ENCODE data around the gene TMEM135. TPM values are rescaled to one million over a fixed set of nuclear protein-coding genes. Genes with fewer than 3 reads are reported as not detected.

Gene TMEM135
- total RNA-seq, 4 donors from 2014 or later, result 19.0 to 38.5 (median 29.5) TPM

DNA sequence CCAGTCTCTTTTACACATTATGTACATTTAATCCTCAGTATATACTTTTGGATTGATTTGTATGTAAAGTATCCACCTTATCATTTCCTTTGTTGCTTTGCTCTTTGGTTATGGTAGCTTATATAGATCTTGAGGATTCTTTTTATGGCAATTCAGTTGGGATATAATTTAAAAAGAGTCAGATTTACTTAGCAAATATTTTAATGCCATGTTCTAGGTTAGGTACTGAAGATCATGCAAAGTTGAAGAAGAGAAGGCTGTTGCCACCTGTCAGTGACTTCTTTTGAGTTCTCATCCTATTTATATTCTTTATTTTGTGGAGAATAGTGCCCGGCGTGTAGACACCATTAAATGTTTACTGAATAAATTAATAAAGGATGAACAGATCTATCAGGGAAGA, 279.7 kb downstream of the TMEM135 start:
- intact Hi-C loops (cut with DNase I; ENCODE audit: low total_unique reads), result no loop called here
- Histone ChIP-seq H3K4me1 (no peaks in the 10 kb centered on the region), H3K27me3 (no peaks in the 10 kb centered on the region), H3K9me3 (no peaks in the 10 kb centered on the region), H3K4me3 (no peak overlapping the region), H3K27ac (no peak overlapping the region), H3K36me3 (no peaks in the 10 kb centered on the region)
- no peak for TF ChIP-seq POLR2A (IDR thresholded peaks at IDR 0.05)
- TF ChIP-seq, protein P1, sequence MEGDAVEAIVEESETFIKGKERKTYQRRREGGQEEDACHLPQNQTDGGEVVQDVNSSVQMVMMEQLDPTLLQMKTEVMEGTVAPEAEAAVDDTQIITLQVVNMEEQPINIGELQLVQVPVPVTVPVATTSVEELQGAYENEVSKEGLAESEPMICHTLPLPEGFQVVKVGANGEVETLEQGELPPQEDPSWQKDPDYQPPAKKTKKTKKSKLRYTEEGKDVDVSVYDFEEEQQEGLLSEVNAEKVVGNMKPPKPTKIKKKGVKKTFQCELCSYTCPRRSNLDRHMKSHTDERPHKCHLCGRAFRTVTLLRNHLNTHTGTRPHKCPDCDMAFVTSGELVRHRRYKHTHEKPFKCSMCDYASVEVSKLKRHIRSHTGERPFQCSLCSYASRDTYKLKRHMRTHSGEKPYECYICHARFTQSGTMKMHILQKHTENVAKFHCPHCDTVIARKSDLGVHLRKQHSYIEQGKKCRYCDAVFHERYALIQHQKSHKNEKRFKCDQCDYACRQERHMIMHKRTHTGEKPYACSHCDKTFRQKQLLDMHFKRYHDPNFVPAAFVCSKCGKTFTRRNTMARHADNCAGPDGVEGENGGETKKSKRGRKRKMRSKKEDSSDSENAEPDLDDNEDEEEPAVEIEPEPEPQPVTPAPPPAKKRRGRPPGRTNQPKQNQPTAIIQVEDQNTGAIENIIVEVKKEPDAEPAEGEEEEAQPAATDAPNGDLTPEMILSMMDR (IDR thresholded peaks at IDR 0.05), result no peak
- DNase-seq, result no peak

DNA sequence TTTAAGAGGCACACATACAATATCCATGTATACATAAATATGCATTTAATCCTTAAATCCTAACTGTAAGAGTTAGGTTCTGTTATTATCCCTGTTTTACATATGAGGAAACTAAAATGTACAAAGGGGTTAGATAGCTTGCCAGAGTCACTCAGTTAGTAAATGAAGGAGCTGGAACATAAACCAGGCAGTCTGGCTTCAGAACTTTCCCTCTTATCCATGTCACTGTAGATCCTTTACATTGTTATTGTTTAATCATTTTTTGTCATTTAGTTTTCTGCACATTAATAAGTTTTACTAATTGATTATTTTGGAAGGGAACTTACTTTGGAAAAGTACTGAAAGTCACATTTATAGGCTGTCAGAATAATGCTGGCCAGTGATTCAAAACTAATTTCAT, 282.4 kb downstream of the TMEM135 start:
- no peak for DNase-seq
- Histone ChIP-seq H3K9me3 (no peaks in the 10 kb centered on the region), H3K4me3 (no peak overlapping the region), H3K27me3 (no peaks in the 10 kb centered on the region), H3K27ac (no peak overlapping the region), H3K36me3 (no peaks in the 10 kb centered on the region), H3K4me1 (no peaks in the 10 kb centered on the region)
- intact Hi-C loops (cut with DNase I; ENCODE audit: low total_unique reads), result no loop called here
- TF ChIP-seq, protein P1 (IDR thresholded peaks at IDR 0.05), result no peak
- TF ChIP-seq POLR2A (IDR thresholded peaks at IDR 0.05), result no peak

DNA sequence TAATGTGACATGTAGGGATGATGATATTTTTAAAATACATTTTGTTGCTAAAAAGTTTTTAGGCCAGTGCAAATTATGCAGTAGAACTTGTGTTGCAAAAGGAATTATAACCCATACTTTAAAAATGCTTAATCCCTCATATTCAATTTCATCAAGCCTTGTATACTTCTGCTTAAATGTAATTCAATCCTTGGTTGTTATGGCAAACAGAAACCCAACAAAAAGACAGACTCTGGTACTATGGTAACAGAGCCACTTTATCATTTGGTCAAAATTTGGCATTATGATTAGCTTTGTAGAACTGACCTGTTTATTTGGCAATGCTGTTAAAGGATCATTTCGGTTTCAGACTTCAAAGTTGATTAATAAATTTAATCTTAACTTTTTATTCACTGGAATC, 284.8 kb downstream of the TMEM135 start:
- no peaks in the 10 kb centered on the region for H3K36me3 ChIP-seq
- intact Hi-C loops (cut with DNase I; ENCODE audit: low total_unique reads), result no loop called here
- TF ChIP-seq, protein P1 (IDR thresholded peaks at IDR 0.05), result no peak
- TF ChIP-seq POLR2A (IDR thresholded peaks at IDR 0.05), result no peak

DNA sequence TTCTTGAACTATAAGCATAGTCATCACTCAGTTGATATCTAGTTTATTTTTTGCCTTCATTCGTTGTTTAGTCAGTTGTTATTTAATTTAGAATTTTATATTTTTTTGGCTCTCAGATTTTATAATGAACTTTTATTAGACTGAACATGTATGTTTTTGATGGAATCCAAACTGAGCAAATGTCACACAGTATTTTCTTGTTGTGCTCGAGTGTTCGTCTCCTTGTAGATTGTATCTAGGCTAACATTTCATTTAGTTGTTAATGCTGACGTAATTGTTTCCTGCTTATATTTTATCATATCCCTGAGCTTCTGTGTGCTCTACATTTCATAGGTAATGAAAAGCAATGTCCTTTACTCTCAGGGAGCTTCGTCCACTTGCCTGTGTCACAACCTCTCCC, 286.2 kb downstream of the TMEM135 start:
- intact Hi-C loops (cut with DNase I; ENCODE audit: low total_unique reads), result no loop called here
- Histone ChIP-seq H3K9me3 (no peaks in the 10 kb centered on the region), H3K27me3 (no peaks in the 10 kb centered on the region), H3K27ac (no peak overlapping the region), H3K4me1 (no peaks in the 10 kb centered on the region), H3K4me3 (no peak overlapping the region), H3K36me3 (no peaks in the 10 kb centered on the region)
- TF ChIP-seq, protein P1 (IDR thresholded peaks at IDR 0.05), result no peak
- TF ChIP-seq POLR2A (IDR thresholded peaks at IDR 0.05), result no peak
- DNase-seq, result no peak

More for the DNA sequence above, 284.8 kb downstream of the TMEM135 start:
- Histone ChIP-seq H3K4me1 (no peaks in the 10 kb centered on the region), H3K4me3 (no peak overlapping the region), H3K27me3 (no peaks in the 10 kb centered on the region), H3K27ac (no peak overlapping the region), H3K9me3 (no peaks in the 10 kb centered on the region)
- no peak for DNase-seq

DNA sequence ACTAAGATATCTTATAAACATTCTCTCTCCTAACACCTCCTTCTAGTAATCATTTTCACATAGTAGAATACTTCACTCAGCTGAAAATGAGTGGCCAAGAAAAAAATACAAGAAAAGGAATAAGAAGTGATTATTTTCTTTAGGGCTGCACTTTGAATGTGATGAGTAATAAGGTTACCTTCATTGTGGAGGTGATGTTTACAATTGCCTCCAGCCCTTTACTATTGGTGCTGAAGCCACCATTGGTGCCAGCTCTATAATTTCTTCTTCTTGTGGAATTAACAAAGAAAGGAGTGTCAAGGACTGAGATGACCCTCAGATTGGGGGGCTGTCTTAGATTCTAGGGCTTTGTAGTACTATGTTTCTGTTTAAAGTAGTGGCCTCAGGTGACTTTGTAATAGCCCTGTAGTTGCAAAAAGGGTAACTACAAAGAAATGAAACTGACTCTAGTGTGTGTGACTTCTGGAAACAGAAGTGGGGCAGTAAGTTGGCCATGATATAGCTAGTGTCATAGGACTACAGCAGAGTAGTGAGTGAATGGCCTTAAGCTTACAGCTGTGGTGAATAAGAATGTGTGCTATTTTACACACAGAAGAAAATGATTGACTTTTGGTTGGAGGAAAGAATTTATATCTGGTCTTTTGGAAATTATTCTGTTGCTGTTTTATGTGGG, 287.2 kb downstream of the TMEM135 start:
- H3K36me3 ChIP-seq, result no peaks in the 10 kb centered on the region
- no peaks in the 10 kb centered on the region for H3K4me1 ChIP-seq
- H3K27ac ChIP-seq, result no peak overlapping the region
- no peak for TF ChIP-seq POLR2A (IDR thresholded peaks at IDR 0.05)
- TF ChIP-seq, protein P1 (IDR thresholded peaks at IDR 0.05), result no peak
- H3K9me3 ChIP-seq, result no peaks in the 10 kb centered on the region
- H3K4me3 ChIP-seq, result no peak overlapping the region
- no peaks in the 10 kb centered on the region for H3K27me3 ChIP-seq
- no peak for DNase-seq
- intact Hi-C loops (cut with DNase I; ENCODE audit: low total_unique reads), result no loop called here
